AG08396 (cell line): ENCODE measurements around the gene STARD10.
A peak's percentile ranks its signal among the peaks of the same experiment; 100 is the strongest.
"Not testable (repeated sequence)": the region's sequence is repeated elsewhere in the genome, so short reads cannot be mapped to it uniquely, and the experiment has no call there.

Source experiments
- DNase-seq: peaks from one replicate; pipeline ENCODE4 v3.0.0; 2012; ENCODE audit warnings: low spot score, mixed read lengths

Gene STARD10

DNA sequence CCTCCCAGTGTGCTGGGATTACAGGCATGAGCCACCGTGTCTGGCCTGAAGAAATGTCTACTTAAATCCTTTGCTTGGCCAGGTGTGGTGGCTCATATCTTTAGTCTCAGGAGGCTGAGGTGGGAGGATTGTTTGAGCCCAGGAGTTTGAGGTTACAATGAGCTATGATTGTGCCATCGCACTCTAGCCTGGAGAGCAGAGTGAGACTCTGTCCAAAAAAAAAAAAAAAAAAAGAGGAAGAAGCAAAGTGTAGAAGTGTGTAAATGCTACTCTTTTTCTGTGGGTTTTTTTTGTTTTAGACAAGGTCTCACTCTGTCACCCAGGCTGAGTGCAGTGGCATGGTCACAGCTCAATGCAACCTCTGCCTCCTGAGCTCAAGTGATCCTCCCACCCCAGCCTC lies 13.9 kb upstream of the STARD10 start:
- no peak for DNase-seq

DNA sequence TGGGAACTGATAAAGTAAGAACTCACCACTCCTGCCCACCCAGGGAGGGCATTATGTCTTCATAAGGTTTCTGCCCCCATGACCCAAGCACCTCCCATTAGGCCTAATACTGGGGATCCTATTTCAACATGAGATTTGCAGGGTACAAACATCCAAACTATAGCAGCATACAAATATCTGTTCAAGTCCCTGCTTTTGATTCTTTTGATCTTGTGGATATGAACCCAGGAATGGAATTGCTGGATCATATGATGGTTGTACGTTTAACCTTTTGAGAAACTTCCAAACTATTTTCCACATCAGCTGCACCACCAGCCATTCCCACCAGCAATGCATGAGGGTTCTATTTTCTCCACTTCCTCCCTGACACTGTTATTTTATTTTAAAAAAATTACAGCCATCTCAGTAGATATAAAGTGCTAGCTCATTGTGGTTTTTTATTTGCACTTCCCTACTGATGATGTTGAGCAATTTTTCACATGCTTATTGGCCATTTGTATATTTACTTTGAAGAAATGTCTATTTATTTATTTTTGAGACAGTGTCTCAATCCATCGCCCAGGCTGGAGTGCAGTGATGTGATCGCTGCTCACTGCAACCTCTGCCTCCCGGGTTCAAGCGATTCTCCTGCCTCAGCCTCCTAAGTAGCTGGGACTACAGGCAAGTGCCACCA lies 13.3 kb upstream of the STARD10 start:
- DNase-seq = no peak

DNA sequence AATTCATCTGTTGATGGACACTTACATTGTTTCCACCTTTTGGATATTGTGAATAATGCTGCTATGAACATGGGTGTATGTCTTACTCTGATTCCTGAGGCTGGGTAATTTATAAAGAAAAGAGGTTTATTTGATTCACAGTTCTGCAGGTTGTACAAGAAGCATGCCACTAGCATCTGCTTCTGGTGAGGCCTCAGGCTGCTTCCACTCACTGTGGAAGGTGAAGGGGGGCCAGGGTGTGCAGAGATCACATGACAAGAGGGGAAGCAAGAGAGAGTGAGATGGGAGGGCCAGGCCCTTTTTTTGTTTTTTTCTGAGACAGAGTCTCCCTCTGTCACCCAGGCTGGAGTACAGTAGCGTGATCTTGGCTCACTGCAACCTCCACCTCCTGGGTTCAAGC lies 12.5 kb upstream of the STARD10 start:
- not testable (repeated sequence) for DNase-seq

GRCh38 chr11:72805216-72805615 lies 11.4 kb upstream of the STARD10 start:
- no peak for DNase-seq

GRCh38 chr11:72802822-72803221 lies 9.0 kb upstream of the STARD10 start:
- no peak for DNase-seq

- no peak for DNase-seq
These were observed 5.6 kb upstream of the STARD10 start for GRCh38 chr11:72799441-72799840.

GRCh38 chr11:72798361-72798760 lies 4.5 kb upstream of the STARD10 start:
- no peak for DNase-seq

DNA sequence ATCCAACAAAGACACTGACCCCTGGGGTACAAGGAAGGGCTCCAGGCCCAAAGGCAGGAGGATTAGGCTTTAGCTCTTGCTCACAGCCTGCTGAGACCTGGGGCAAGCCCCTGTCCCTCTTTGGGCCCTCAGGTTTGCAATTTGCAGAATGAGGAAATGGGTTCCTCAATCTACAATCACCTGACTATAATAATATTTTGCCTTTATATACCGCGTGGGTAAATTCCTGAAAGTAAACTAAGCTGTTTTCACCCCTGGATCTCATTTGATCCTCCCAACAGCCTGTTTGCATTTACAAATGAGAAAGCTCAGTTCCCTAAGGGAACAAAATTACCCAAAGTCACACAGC lies 797 bp downstream of the STARD10 start:
- no peak for DNase-seq

DNA sequence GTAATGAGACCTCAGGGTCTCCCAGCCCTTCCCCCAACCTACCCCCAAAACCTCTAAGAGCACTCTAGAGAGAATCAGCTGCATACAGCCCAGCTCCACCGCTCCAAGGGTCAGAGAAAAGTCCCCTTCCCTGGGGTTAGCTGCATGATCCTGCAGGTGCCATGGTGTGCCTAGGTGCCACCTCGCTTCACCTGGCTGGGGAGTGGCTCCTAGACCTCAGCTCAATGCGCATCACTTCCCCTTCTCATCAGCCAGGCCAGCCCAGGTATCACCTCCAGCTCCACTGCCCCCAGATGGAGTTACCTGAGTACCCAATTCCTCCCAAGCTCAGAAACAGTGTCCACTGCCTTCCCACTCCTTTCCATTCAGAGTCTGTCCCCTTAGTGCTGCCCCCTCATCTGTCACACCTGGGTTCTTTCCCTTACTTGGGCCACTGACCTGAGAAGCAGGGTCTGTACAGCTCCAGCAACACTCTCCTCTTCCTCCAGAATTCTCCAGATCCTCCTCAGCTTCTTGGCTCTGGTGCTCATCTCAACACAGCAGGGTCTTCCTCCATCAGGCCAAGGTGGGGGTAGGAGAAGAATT lies 1.3 kb downstream of the STARD10 start:
- no peak for DNase-seq

DNA sequence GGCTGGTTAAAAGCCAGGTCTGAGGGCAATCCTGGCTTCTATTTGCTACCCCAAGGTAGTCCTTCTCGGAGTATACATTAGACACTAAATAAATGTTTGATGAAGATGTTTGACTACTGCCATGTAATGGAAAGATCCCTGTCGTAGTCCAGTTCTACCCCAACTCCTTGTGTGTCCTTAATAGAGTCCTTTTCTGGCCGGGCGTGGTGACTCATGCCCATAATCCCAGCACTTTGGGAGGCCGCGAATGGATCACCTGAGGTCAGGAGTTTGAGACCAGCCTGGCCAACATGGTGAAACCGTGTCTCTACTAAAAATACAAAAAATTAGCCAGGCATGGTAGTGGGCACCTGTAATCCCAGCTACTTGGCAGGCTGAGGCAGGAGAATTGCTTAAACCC lies 2.6 kb downstream of the STARD10 start:
- not testable (repeated sequence) for DNase-seq

DNA sequence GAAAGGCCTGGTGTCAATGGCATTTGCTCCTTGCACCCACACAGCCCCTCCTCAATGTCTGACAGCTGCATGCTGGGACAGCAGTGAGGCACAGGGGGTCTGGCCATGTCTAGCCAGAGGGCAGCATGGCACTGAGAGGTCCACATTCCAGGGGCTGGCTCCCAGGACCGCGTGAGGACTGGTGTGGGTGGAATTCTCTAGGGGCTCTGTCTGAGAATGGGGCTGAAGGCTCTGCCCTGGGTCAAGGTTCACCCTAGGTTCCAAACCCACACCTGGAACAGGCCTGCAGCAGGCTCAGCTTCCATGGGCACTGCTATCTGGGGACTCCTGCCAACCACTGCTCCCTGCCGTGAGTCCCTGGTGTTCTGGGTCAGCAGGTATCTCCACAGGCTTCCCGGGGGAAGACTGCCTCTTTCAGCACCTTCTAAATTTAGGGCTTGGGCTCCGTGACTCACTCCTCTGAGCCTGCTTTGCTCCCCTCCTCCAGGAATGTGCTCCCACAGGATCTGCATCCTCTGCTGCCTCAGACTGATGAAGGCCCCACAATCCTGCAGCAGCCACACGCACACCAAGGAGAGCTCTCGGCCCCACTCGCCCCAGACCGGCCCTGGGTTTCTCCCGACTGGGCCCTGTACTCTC lies 4.2 kb downstream of the STARD10 start:
- peak; percentile 57 for DNase-seq

DNA sequence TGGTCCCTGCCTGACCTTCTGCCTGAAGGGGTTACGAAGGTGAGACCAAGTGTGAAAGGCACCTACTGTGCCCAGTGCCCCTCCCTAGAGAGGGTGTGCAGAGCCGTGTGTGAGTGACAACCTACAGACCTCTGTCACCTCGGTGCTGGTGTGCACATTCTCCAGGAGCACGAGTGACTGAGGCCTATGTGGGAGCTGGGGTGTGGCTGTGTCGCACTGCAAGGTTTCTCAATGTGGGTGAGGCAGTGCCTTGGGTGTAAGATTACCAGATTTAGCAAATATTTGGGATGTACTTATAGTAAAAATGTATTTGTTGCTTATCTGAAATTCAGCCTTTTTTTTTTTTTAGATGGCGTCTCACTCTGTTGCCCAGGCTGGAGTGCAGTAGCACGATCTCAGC lies 5.6 kb downstream of the STARD10 start:
- DNase-seq = no peak

DNA sequence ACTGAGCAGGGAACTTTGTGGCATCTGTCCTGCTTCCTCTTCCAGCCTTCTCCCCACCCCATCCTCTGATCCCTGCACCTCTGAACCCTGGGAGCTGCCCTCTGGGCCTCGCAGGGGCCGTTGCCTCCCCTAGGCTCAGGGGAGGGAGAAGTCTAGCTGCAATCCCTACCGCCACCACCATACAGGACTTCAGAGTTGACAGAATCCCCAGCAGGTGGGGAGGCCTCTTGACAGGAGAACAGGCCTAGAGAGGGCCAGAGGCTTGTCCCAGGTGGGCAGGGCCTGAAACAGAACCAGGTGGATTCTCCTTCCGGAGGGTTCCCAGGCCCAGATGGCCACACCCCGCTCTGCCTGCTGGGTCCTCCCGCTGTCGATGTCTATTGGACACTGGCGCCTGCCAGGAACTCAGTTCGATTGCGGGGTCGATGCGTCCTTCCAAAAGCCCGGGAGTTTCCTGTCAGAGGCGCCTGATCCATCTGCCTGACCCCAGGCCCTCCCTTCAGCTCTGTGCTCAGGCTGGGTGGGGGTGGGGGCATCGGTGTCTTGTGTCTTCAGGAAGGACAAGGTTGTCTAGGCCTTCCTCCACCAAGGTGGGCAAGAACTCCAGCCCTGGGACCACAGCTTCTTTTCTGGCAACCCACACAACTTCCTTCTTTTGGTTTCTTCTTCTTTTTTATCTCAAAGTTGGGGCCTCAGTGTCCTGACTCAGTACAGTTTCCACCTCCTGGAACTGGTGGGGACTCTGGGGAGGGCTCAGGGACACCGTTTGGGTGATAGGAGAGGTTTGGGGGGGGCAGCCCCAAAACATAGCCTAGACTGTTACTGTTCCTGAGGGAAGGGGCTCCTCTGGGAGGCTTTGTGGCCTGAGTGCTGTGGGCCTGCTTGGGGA lies 6.4 kb downstream of the STARD10 start:
- no peak for DNase-seq

DNA sequence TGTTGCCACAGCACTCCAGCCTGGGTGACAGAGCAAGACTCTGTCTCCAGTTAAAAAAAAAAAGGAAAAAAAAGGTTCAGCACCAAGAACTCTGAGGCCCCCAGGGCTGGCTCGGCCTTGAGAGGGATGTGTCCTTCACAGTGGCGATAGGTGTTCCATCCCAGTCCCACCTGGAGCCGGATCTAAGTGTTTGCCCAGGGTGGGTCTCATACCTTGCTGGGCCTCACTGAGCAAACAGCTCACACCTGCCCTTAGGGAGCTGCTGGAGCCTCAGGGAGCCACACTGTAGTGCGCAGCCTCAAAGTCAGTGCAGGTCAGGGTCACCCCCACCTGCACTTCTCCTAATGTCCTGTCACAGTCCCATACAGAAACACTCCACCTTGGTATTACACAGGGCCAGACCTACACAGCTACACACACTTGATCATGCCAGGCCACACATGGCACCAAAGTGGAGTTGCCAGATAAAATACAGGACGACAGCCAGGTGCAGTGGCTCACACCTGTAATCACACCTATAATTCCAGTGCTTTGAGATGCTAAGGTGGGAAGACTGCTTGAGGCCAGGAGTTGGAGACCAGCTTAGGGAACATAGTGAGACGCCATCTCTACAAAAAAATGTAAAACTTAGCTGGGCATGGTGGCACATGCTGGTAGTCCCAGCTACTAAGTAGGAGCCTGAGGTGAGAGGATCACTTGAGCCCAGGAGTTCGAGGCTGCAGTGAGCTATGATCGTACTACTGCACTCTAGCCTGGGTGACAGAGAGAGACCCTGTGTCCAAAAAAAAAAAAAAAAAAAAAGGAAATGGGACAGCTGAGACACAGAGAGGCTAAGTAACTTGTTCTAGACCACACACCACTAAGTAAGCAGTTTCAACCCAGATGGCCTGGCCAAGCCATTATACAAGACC lies 7.3 kb downstream of the STARD10 start:
- no peak for DNase-seq

DNA sequence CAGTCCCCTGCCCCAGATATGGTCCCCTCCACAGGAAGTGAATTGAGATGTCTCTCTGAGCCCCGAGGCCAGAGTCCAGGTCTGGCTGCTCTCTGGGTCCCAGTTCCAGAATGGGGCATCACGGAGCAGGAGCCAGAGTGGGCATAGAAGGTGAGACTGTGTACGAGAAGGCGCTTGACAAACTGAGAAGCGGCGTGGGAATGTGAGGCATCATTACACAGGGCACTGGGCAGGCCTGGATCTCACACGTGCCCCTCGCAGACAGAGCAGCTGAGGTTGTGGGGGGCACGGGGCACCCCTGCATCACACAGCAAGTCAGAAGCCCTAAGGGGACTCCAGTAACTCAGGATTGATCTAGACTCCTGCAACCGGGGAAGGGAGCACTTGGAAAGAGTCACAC lies 9.2 kb downstream of the STARD10 start:
- DNase-seq = no peak

GRCh38 chr11:72783144-72783905 lies 10.5 kb downstream of the STARD10 start:
- DNase-seq = no peak

DNA sequence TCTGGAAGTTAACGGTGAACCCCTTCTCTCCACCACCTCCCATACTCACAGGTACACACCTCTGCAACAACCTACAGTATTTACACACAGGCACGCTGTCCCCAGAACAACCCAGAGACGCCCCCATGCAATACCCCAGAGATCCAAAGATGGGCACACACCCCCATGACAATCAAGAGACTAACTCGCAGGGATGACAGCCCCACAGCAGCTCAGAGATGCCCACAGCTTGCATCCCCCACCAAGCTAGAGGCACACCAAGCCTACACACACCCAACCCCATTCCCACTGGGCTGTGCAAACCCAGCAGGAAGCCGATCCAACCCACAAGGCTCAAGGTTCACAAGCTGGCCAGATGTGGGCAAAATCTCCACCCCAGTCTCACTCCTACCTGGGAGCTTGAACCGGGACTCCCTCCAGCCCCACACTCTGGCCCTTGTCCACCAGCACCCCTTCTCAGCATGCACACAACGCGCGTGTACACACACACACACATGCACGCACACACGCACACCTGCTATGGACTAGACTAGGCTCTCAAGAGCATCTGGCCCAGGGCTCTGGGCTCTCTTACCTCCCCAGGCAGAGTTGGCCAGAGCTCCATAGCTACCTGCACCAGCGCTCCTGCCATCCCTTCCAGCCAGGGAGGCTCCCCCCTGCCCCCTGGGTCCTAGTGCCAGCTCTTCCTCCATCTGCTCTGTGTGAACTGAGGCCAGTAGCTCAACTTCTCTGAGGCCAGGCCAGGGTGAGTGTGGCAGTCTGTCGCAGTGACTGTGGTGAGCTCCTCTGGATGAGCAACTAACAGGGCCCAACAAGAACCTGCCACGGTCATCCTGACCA lies 11.5 kb downstream of the STARD10 start:
- no peak for DNase-seq

DNA sequence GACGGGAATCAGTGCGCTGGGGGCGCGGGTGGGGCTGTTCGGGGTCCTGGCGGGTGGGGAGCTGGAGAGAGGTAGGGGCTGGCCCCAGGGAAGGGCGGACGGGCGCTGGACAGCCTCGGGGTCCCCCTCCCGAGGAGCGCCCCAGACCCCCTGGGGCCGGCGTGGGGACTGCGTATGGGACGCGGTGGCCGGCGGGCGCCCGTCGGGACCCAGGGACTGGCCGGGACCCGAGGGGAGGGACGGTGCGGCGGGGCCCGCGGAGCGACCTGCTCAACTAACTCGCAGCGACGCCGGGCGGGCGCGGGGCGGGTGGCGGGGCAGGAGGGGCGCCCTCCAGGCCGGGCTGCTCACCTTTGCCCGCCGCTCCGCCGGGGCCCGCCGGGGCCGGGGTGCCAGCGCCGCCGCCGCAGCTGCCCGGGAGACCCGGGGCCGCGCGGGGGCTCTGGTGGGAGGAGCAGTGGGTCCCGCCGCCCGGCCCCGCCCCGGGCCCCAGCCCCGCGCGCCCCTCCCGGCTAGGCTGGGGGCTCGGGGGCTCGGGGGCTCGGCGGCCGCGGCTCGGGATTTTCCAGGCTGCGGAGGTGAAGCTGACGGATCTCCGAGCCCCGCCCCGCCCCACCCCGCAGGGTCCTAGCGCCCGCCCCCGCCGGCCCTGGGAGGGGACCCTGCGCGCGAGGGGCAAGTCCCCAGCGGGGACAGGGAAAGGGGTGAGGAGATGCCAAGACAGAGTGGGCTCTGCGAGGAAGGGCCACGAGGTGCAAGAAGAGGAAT lies 12.3 kb downstream of the STARD10 start:
- peak; percentile 74 for DNase-seq

GRCh38 chr11:72781063-72781312 lies 12.9 kb downstream of the STARD10 start:
- no peak for DNase-seq
